Measurements from ENCODE around the gene BCL3.

- TF ChIP-seq BMI1 (IDR thresholded peaks at IDR 0.05; ENCODE audit: borderline replicate concordance) (no peak), POLR2AphosphoS5 (IDR thresholded peaks at IDR 0.05; ENCODE audit: low read length) (no peak), RBBP5 (conservative IDR thresholded peaks at IDR 0.05) (no peak), MTA3 (IDR thresholded peaks at IDR 0.05; ENCODE audit: borderline replicate concordance, low read length) (no peak), MAX (IDR thresholded peaks at IDR 0.05; ENCODE audit: low read depth, low read length) (no peak), BCL11A (IDR thresholded peaks at IDR 0.05; ENCODE audit: low read depth, low read length) (no peak), CHD1 (IDR thresholded peaks at IDR 0.05; ENCODE audit: low read depth, low read length) (no peak), CTCF (IDR thresholded peaks at IDR 0.05 in 2 of 3, conservative IDR thresholded peaks at IDR 0.05 in 1 of 3; ENCODE audit: control insufficient read depth in 2 of 3, extremely low read depth in 1 of 3, insufficient read depth in 1 of 3, low read depth in 3 of 3, low read length in 3 of 3) (no peak), SMC3 (IDR thresholded peaks at IDR 0.05; ENCODE audit: borderline replicate concordance, low read length) (no peak), TAF1 (IDR thresholded peaks at IDR 0.05; ENCODE audit: borderline replicate concordance, low read depth, low read length) (no peak), TCF12 (IDR thresholded peaks at IDR 0.05; ENCODE audit: low read depth, low read length) (no peak)
Observed at GRCh38 chr19:44701228-44701627, 47.3 kb upstream of the BCL3 start.
